GM13976 (cell line): ENCODE measurements around the gene PSMB11.

ENCODE experiments used
- DNase-seq: peaks from one replicate; pipeline ENCODE4 v3.0.0; 2012; ENCODE audit warnings: low spot score
- CTCF ChIP-seq: IDR thresholded peaks from 2 replicates; pipeline ENCODE4 v1.5.1; 2012; ENCODE audit warnings: borderline replicate concordance, mild to moderate bottlenecking; ENCODE audit not compliant: insufficient read depth; ENCODE audit errors: extremely low read depth, missing control alignments, control extremely low read depth
- in situ Hi-C: fragments of 300-500 bp; cut with MboI; formaldehyde crosslinking; loops from one replicate; pipeline ENCODE4 v1.12.0; 2022; ENCODE audit warnings: low sequenced_read_pairs, mixed read lengths, inconsistent platforms; ENCODE audit not compliant: unreplicated experiment

PSMB11 gene

GRCh38 chr14:23033251-23033727 lies 8.7 kb upstream of the PSMB11 start:
- in situ Hi-C loops: no loop called here
- TF ChIP-seq CTCF: no peak
- DNase-seq: no peak

GRCh38 chr14:23033801-23034497 lies 8.1 kb upstream of the PSMB11 start:
- in situ Hi-C loops: no loop called here
- no peak for TF ChIP-seq CTCF
- DNase-seq: no peak

- DNase-seq: peak; percentile 91
- in situ Hi-C loops: no loop called here
- no peak for TF ChIP-seq CTCF
These were observed 7.3 kb upstream of the PSMB11 start, which contains the start of gene PSMB5 for GRCh38 chr14:23034498-23035302. PSMB5 (minus strand) TSS chr14:23034900; CDS start chr14:23034881, 19 bp downstream.

GRCh38 chr14:23035303-23036144 lies 6.5 kb upstream of the PSMB11 start:
- no peak for TF ChIP-seq CTCF
- DNase-seq: no peak
- in situ Hi-C loops: no loop called here

- in situ Hi-C loops: no loop called here
- no peak for TF ChIP-seq CTCF
These were observed 1.9 kb upstream of the PSMB11 start for GRCh38 chr14:23040100-23040499.

GRCh38 chr14:23041729-23042128 lies 283 bp upstream of the PSMB11 start:
- in situ Hi-C loops: no loop called here
- TF ChIP-seq CTCF: no peak
- DNase-seq: no peak

More at GRCh38 chr14:23040100-23040499, 1.9 kb upstream of the PSMB11 start:
- no peak for DNase-seq
